ENCODE results near the gene GRM7.

GRCh38 chr3:7581831-7582230, 720.9 kb downstream of the GRM7 start:
- TF ChIP-seq CTCF (IDR thresholded peaks at IDR 0.05) (no peak), POLR2A (IDR thresholded peaks at IDR 0.05) (no peak)
